ENCODE results near the gene SLC35A2.

Gene SLC35A2

GRCh38 chrX:48927123-48927522 is 15.7 kb upstream of the SLC35A2 start:
- DNase-seq (ENCODE audit: low spot score), result no peak

GRCh38 chrX:48924270-48924669 is 12.8 kb upstream of the SLC35A2 start:
- no peak for DNase-seq (ENCODE audit: low spot score)

- no peak for DNase-seq (ENCODE audit: low spot score)
Measured at GRCh38 chrX:48923771-48924170, 12.3 kb upstream of the SLC35A2 start.

- no peak for DNase-seq (ENCODE audit: low spot score)
Measured at GRCh38 chrX:48920718-48921104, 9.3 kb upstream of the SLC35A2 start.

GRCh38 chrX:48919947-48920717 is 8.7 kb upstream of the SLC35A2 start:
- no peak for DNase-seq (ENCODE audit: low spot score)

GRCh38 chrX:48919360-48919841 is 8.0 kb upstream of the SLC35A2 start:
- no peak for DNase-seq (ENCODE audit: low spot score)

GRCh38 chrX:48918643-48919340 is 7.3 kb upstream of the SLC35A2 start, which contains the start of gene PIM2:
TSS of gene PIM2 (minus strand) at chrX:48919024. CDS start at chrX:48918834, 190 bp downstream.
- DNase-seq (ENCODE audit: low spot score), result peak; percentile 82

- no peak for DNase-seq (ENCODE audit: low spot score)
Measured at GRCh38 chrX:48918301-48918642, 6.8 kb upstream of the SLC35A2 start.

GRCh38 chrX:48917139-48918001 is 5.9 kb upstream of the SLC35A2 start:
- DNase-seq (ENCODE audit: low spot score), result peak; percentile 91

GRCh38 chrX:48914593-48915493 is 3.4 kb upstream of the SLC35A2 start:
- DNase-seq (ENCODE audit: low spot score), result no peak

GRCh38 chrX:48913605-48914366 is 2.3 kb upstream of the SLC35A2 start:
- no peak for DNase-seq (ENCODE audit: low spot score)

GRCh38 chrX:48910926-48911411 is 477 bp downstream of the SLC35A2 start:
- peak; percentile 13 for DNase-seq (ENCODE audit: low spot score)

GRCh38 chrX:48909703-48910294 is 1.6 kb downstream of the SLC35A2 start:
- DNase-seq (ENCODE audit: low spot score), result no peak

GRCh38 chrX:48908600-48908999 is 2.8 kb downstream of the SLC35A2 start:
- DNase-seq (ENCODE audit: low spot score), result no peak

- no peak for DNase-seq (ENCODE audit: low spot score)
Measured at GRCh38 chrX:48905090-48905790, 6.2 kb downstream of the SLC35A2 start.

- DNase-seq (ENCODE audit: low spot score), result no peak
Measured at GRCh38 chrX:48904626-48905025, 6.8 kb downstream of the SLC35A2 start.

GRCh38 chrX:48904180-48904579 is 7.3 kb downstream of the SLC35A2 start:
- DNase-seq (ENCODE audit: low spot score), result no peak

GRCh38 chrX:48903290-48903689 is 8.2 kb downstream of the SLC35A2 start:
- DNase-seq (ENCODE audit: low spot score), result no peak

- no peak for DNase-seq (ENCODE audit: low spot score)
Measured at GRCh38 chrX:48902776-48903175, 8.7 kb downstream of the SLC35A2 start.

Data from COLO829 (cell line).